ENCODE results near the gene MYRIP.
A peak's percentile ranks its signal among the peaks of the same experiment; 100 is the strongest.
"Not testable (repeated sequence)": the region's sequence is repeated elsewhere in the genome, so short reads cannot be mapped to it uniquely, and the experiment has no call there.

The MYRIP gene

DNA sequence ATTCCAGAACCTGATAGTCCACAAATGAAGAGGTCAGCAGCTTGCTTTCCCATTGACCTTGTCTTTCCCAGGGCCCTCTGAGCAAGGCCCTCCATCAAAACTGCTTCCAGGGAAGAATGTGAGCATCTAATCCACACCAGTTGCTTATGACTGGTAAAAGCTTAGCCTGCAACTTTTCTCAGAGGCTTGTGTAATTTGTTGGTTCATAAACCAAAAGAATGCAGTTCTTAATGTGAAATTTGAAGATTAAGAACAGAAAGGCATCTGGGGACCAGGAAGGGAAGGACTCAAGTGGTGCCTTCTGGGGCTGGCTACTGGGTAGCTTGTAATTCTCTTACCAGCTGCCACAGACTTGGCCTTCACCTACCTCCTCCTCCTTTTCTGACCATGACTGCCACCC, 439.2 kb downstream of the MYRIP start:
- no peak for DNase-seq

DNA sequence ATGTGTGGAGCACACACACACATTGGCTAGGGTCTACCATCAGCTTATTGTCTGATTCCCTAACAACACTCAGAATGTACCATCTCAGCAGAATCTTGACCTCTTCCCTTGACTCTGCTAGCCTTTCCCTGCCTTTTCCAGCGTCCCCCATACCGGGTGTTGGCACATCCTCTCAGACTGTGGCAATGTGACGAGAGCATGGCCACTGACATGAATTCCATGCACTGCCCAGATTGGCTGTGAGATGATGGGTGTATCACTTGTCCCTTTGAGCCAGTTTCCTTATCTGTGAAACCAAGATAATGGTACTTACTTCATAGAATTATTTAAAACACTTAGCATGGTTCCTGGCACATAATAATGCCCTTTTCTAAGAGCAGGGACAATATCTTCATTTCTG, 439.8 kb downstream of the MYRIP start:
- no peak for DNase-seq

DNA sequence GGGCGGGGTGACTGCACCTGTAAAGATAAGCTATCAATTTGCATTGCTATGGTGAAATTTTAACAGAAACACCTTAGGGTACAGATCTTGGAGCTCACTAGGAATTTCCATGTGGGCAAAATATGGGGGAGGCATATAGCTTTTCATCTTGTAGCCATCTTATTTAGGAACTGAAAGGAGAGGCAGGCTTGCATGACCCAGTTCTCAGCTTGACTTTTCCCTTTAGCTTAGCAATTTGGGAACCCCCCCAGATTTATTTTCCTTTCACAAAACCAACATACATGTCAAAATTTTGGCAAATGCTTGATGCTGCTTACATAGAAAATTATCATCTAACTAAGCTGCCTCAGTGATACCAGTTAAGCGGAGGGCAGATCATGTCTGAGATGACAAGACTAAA, 445.1 kb downstream of the MYRIP start:
- no peak for DNase-seq

DNA sequence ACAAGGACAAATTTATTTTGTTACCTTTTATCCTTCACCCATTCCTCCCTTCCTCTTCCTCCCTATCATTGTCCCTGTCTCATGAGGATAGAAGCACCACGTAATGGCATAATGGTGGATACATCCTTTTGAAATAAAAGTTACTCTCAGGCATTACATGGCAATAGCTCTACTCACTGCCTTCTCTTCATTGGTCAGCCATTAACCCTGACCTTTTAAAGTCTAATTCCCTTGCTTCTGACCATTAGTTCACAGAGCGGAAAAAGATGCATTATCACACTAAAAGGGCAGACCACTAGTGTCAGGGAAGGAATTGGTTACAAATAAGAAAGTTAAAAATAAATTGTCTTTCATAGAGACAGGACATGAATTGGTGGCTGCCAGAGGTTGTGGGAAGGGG, 445.5 kb downstream of the MYRIP start:
- DNase-seq, result no peak

DNA sequence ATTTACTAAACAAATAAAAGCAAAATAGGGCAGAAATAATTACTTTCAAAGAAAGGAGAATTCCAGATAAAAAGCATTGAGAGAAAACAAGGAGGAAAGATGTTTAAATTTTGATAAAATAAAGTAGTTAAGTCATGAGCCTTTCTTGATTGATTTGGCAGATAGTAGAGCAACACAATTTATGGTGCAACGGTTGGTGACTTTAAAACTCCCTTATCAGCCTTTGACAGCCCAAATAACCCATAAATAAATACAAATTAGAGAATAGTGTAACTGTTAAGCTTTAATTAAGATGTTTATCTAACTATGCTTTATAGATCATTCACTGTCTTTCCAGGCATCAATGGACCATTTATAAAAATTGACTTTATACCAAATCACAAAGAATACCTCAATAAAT, 446.1 kb downstream of the MYRIP start:
- no peak for DNase-seq

DNA sequence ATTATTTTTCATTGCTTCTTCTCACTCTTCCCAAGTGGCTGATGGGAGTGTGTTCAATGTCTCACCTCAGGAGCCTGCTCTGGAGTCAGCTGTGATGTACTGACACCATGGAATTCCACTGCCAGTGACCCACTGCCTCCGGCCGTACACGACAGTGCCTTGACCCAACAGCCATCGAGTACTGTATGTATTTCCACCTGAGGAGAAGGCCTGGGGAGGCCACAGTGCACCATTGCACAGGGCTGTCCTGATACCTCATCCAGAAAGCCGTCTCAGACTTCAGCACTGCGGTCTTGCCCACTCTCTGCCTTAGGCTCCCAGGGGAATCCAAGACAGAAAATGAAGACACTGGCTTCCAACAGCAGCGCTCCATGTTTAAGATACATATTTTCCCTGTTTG, 448.7 kb downstream of the MYRIP start:
- DNase-seq, result no peak

DNA sequence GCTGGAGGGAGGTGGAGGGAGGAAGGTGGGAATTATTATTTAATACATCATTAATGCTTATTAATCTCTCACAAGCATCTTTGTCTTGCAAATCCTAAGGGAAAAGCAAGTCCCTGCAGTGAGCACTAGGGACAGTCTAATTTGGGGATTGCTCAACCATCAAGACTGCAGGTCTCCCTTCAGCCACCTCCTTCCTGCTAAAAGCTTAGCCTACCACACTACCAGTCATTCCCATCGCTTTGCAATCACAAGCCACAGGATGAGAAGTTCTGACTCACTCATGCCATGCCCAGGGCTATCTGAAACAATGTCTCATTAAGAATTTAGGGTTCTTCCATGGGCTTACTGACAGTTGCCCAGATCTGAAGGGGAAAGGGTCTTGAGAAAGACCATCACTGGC, 449.1 kb downstream of the MYRIP start:
- peak; percentile 5 for DNase-seq

DNA sequence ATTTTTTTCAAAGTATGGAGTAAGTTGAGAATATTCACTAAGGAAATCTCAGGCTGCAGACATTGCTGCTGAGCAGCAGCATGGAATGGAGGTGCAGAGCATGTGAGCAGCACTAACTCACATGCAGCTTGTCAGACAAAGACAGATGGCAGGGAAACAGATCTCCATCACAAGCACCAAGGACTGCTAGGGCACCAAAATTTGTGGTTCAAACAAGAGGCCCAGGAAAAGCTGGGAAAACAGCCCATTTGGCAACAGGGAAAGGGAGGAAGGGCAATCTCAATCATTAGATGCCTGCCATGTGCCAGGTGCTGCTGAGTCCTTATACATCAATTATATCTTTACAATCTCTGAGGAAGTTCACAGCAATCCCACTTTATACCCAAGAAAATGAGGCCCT, 452.9 kb downstream of the MYRIP start:
- DNase-seq, result no peak

DNA sequence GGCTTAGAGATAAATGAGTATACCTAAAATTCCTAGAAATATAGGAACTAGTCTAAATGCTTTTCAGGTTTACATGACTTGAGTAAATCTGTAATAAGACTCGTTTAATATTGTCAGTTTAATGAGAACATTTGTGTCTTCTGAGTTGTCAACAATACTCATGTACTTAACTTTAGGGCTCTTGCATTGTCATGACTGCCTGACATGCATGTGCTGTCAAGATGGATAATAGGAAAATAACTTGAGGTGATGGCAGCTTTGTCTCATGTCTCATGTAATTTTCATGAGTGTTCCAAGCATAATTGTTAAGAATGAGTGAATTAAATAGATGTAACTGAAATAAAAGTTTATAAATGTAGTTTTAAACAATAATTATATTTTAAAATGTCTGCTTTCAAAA, 455.0 kb downstream of the MYRIP start:
- DNase-seq, result no peak

DNA sequence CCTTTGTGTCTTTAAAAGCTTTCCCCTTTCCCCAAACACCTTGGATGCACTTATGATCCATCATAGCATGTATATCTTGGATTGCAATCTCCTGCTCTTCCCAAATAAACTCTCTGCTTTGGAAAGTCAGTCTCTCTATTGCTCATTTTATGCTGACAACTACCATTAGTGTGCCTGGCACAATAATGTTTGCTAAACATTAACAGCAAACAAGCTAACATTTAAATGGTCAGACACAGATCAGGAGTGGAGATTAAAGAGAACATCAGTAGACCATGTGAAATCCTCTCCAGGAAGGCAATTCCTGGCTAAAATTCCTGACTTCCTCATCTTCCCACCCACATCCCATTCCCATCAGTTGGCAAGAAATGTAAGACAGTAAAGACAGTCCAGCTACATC, 455.8 kb downstream of the MYRIP start:
- no peak for DNase-seq

DNA sequence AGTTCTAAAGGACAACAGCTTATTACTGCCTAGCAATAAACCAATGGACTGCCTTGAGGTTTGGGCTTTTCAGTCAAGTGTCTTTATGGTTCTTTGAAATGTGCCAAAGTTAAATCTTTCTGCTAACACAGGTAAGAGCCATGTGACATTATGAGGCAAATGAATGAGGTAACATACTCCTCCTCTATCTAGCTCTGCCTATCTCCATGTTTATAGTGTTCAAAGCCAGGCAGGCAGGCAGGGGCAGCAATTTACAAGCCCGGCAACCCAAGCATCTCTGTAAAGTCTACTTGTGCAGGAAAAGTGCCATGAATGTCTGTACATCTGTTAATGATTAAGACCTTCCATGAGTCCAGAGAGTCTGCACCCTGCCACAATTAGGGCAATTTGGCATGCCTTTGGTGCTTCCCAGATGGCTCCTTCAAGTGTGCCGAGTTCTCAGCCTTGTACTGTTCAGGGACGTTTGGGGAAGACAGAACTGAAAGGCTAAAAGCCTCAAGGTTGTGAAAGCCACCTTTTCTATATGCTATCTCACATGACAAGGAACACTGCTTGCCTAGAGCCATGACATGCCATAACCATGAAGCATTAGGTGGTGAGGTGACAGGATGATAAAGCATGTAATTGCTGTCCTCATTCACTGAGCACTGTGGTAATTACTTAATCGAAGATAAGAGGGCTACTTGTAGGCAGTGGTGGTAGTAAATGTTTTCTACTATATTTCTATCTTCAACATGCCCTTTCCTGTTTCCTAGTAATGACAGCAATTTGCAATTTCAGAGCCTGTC, 458.7 kb downstream of the MYRIP start:
- peak; percentile 5 for DNase-seq

DNA sequence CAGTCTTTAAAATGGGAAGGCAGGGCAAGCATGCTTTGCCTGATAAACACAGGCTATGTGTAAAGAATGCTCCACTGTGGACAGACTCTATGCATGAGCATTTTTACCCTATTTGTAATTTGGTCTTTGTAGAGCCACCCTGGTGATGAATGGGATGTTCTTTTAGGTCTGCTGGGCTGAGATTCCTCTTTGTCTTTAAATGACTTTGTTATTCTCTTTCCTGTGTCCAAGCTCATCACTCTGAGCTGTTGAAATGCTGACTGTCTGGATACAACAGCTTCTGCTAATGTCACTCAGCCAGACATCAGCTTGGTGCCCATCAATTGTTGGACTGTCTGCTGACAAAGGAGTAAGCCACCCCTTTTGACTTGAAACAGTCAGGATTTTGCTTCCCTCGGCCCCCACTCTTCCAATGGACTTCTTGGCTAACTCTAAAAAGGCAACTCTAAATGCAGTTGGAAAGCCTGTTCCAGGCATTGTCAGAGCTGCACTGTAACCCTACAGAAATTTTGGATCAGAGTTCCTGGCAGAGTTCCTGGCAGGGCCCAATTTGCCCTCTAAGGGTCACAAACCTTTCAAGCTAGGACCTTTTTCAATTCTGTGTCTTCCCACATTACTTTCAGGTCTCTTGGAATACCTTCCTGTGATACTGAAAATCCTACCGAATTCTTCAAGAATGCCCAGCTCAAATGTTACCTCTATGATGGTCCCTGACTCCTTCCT, 459.6 kb downstream of the MYRIP start:
- no peak for DNase-seq

DNA sequence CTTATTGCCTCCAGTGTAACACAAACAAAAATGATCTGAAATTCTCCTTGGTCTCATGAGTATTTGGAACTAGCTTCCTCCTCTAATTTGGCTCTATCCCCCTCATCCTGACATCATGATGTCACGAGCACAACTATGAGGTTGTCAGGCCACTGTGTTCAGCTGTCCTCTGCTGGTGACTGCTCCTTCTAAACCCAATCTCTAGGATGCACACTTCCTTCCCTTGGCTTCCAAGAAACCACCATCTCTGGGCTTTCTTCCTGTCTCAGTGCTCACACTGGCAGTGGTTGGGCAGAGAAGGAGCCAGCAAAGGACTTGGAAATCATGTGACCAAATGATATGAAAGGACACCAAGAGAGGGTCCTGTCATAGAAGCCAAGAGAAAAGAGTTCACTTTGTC, 469.4 kb downstream of the MYRIP start:
- no peak for DNase-seq

DNA sequence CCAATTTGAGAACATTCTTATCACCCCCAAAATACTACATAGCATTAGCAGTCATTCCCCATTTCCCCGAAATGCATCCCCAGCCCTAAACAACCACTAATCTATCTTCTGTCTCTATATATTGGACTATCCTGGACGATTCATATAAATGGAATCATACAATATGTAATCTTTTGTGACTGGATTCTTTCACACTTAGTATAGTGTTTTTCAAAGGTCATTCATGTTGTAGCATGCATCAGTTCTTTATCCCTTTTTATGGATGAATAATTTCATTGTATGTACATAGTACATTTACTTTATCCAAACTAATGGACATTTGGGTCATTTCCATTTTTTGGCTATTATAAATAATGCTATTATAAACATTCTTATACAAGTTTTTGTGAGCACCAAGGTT, 472.6 kb downstream of the MYRIP start:
- DNase-seq, result no peak

DNA sequence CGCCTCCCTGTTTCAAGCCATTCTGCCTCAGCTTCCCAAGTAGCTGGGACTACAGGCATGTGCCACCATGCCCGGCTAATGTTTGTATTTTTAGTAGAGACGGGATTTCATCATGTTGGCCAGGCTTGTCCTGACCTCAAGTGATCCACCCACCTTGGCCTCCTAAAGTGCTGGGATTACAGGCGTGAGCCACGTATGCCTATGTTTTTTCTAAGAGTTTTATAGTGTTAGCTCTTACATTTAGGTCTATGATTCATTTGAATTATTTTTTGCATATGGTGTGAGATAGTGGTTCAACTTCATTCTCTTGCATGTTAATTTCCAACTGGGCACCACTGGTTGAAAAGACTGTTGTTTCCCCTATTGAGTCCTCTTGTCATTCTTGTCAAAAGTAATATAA, 473.6 kb downstream of the MYRIP start:
- DNase-seq, result not testable (repeated sequence)

DNA sequence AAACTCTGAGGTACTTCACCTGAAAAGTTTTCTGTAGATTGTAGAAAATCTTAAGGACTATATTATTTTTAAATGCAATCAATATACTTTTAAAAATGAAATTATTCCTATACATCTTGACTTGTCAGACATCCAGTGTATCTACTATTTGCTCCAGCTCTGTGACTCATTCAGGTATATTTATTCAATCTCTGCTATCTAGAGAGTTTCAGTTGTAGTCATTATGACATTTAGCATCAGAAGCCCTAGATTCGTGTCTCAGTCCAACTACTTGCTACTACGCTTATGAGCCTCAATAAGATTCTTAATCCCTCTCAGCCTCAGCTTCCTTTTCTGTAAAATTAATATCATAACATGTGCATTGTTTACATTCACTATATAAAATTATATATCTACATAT, 477.8 kb downstream of the MYRIP start:
- no peak for DNase-seq

DNA sequence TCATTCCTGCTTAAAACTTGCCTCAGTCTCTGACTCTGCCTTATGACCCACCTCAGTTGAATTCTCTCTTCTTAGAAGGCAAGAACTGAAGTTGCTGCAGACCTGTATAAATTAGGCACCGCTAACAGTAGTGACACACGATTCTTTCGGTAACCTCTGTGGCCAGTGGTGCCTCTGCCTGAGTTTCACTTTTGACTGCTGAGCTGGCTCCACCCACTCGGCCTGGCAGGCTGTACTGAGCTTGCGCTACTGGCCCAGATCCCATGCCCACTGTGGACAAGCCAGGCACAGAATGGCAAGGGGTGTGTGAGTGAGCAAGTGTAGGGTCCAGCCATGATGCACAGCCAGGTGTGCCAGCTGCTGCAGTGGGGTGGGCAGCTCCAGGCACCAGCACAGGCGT, 481.0 kb downstream of the MYRIP start:
- no peak for DNase-seq

DNA sequence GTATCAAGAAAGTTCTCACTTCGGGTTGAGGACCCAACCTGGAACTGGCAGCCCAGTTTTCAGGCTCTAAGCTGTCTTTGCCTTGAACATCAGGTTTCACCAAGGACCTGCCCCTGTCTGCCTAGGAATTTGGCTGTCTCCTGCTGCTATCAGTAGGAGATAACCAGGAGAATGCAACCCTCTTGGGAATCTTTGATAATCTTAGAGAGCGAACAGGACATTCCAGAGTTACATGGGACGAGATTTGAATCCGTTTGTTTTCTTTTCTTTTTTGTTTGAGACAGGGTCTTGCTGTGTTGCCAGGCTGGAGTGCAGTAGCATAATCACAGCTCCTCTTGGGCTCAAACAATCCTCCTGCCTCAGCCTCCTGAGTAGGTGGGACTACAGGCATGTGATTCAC, 482.1 kb downstream of the MYRIP start:
- DNase-seq, result no peak

DNA sequence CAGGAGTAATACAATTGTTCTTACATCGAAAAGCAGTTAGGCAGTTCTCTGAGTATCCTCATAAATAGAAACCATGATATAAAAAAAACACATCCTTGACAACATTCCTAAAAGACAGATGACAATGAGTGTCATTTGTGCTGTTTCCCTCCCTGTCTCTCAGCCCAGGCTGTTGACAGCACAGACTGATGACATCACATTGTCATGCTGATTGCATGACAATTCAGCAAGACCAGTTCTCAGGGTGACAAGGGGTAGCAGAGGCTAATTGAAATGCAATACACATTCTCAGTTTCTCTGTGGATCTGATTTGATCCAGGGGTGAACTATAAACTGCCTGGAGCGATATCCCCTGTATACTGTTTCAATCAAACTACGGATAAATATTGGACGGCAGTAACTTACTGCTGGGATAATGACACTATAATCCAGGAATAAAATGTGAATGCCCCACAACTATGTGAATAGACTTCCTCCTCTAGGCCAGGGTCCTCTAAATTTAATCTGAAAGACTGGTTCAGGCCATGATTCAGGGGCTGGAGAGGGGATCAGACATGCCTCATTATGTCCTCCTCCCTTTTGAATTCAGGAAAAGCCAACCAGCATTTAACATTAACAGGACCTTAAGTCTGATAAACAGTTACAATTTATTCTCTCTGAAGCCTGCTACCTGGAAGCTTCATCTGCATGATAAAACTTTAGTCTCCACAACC, 483.4 kb downstream of the MYRIP start:
- DNase-seq, result no peak

DNA sequence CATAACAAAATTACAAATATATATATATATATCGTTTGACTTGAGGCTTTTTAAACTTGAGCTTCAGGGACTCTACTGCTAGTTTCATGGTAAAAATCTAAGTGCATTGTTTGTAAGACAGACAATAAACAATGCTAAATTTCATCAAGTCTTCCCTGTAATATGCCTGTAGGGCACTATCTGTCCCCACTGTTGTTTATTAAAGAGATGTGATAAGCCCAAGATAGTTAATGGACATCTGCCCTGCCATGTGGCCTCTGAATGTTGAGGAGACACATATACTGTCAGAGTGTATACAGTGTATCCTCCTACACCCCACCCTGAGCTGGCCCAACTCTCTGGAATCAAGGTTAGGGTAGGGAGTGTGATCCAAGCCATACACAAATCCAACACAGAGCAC, 485.0 kb downstream of the MYRIP start:
- no peak for DNase-seq

DNA sequence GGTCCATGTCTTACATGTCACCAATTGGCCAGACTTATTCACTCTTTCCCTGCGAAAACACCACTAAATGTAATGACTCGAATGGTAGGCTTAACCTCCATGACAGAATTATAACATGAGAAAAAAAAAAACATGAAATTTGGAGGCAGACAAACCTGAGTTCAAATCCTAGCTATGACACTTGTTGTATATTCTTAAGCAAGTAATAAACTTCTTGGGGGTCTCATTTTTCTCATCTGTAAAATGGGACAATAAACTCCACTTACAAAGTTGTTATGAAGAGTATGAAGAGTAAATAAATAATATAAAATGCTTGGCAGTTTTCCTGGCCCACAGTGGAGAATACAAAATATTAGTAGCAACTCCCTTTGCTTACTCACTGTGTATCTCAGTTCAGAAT, 488.7 kb downstream of the MYRIP start:
- no peak for DNase-seq

DNA sequence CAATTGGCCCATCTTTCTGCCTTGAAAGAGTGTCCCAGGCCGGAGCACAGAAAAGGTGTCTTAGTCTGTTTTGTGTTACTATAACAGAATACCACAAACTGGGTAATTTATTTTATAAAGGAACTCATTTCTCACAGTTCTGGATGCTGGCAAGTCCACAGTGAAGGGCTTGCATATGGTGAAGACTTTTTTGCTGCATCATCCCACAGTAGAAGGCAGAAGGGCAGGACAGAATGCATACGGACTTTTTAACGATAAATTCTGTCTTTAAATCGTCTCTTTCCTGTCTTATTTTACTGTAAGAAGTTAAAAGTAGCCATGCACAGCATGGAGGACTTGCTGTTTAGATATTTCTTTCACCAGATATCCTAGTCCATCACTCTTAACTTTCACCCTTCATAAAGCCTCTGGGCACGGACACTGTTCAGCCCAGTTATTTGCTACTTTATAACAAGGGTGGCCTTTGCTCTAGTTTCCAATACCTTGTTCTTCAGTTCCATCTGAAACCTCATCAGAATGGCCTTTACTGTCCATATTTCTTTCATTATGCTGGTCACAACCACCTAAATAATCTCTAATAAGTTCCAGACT, 489.8 kb downstream of the MYRIP start:
- no peak for DNase-seq

DNA sequence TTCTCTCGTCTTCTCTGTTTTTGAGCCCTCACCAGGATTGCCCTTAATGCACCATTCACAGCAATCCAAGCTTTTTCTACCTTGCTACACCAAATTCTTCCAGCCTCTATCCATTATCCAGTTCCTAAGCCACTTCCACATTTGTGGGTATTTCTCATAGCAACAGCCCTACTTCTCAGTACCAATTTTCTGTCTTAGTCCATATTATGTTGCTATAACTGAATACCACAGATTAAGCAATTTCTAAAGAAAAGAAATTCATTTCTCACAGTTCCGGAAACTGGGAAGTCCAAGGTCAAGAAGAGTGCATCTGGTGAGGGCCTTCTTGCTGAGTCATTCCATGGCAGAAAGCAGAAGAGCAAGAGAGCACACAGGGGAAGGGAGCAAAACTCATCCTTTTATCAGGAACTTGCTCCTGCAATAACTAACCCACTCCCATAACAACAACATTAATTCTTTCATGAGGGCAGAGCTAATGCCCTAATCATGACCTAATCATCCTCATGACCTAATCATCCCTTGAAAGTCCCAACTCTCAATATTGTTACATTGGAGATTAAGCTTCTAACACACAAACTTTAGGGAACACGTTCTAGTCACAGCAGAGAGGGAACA, 490.4 kb downstream of the MYRIP start:
- DNase-seq, result no peak
